ENCODE data around the gene ERMP1. TPM values are rescaled to one million over a fixed set of nuclear protein-coding genes. Genes with fewer than 3 reads are reported as not detected.
"Not testable (repeated sequence)": the region's sequence is repeated elsewhere in the genome, so short reads cannot be mapped to it uniquely, and the experiment has no call there.

ERMP1 gene, protein sequence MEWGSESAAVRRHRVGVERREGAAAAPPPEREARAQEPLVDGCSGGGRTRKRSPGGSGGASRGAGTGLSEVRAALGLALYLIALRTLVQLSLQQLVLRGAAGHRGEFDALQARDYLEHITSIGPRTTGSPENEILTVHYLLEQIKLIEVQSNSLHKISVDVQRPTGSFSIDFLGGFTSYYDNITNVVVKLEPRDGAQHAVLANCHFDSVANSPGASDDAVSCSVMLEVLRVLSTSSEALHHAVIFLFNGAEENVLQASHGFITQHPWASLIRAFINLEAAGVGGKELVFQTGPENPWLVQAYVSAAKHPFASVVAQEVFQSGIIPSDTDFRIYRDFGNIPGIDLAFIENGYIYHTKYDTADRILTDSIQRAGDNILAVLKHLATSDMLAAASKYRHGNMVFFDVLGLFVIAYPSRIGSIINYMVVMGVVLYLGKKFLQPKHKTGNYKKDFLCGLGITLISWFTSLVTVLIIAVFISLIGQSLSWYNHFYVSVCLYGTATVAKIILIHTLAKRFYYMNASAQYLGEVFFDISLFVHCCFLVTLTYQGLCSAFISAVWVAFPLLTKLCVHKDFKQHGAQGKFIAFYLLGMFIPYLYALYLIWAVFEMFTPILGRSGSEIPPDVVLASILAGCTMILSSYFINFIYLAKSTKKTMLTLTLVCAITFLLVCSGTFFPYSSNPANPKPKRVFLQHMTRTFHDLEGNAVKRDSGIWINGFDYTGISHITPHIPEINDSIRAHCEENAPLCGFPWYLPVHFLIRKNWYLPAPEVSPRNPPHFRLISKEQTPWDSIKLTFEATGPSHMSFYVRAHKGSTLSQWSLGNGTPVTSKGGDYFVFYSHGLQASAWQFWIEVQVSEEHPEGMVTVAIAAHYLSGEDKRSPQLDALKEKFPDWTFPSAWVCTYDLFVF
- total RNA-seq: 22.4 and 23.6 TPM in 2 replicates
- 9.2 and 15.9 TPM in 2 replicates for polyA plus RNA-seq

DNA sequence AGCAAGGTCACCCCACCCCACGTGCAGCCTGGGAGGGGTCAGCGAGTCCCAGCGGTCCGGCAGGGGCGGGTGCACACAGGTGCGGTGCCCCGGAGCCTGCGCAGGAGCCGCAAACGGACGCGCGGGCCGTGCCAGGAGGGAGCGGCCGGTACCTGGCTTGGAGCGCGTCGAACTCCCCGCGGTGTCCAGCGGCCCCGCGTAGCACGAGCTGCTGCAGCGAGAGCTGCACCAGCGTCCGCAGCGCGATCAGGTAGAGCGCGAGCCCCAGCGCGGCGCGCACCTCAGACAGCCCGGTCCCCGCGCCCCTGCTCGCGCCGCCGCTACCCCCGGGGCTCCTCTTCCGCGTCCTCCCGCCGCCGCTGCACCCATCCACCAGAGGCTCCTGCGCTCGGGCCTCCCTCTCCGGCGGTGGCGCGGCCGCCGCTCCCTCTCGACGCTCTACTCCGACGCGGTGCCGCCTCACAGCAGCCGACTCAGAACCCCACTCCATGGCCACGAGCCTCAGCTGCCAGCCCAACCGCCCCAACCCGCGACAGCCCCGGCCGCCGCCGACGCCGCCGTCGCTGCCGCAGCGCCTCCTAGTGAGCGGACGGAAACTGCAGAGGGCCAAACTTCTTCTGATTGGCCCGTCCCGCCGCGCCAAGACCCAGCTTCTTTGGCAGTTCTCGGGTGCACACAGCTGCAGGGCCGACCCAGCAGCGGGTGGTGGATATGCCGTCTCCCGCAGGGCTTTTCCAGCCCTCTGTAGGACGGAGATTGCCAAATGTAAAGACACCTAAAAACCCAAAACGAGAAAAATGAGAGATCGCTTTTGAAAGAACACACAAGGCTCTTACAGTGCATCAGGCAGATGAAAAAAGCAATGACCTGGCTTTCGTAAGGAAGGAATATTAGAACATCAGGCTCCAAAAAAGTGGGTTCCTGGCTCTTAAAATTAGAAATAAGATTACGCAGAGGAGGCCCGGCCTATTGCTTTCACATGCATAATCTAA lies at the start of gene ERMP1:
ERMP1 (minus strand) TSS at position 580 of the 992 bp plus-strand sequence; CDS start at position 490, 90 bp downstream.
- DNase-seq (ENCODE audit: low spot score): peak; percentile 92
- Histone ChIP-seq H3K27me3 (no peaks in the 10 kb centered on the region), H3K36me3 (replicated peaks; ENCODE audit: insufficient read depth, low read depth) (no peaks in the 10 kb centered on the region), H2AFZ (peak within 1 kb of the TSS; percentile 77), H3K4me1 (ENCODE audit: insufficient read depth) (peaks cover 14% of the 10 kb centered on the region), H3K4me2 (peak within 1 kb of the TSS; percentile 86), H4K20me1 (ENCODE audit: insufficient read depth, poor library complexity, severe bottlenecking) (no peaks in the 10 kb centered on the region), H3K9me2 (replicated peaks; ENCODE audit: insufficient read depth) (no peaks in the 10 kb centered on the region), H3K79me2 (peaks cover 28% of the 10 kb centered on the region), H3K9me3 (ENCODE audit: low read depth) (no peaks in the 10 kb centered on the region), H3K27ac (peak within 1 kb of the TSS; percentile 75), H3K4me3 (peak within 1 kb of the TSS; percentile 34)
- 3% methylated on average over 70 of the region's 95 CpGs for WGBS (ENCODE audit: low lambda C conversion rate, missing lambda C conversion rate)
- TF ChIP-seq, protein P1, sequence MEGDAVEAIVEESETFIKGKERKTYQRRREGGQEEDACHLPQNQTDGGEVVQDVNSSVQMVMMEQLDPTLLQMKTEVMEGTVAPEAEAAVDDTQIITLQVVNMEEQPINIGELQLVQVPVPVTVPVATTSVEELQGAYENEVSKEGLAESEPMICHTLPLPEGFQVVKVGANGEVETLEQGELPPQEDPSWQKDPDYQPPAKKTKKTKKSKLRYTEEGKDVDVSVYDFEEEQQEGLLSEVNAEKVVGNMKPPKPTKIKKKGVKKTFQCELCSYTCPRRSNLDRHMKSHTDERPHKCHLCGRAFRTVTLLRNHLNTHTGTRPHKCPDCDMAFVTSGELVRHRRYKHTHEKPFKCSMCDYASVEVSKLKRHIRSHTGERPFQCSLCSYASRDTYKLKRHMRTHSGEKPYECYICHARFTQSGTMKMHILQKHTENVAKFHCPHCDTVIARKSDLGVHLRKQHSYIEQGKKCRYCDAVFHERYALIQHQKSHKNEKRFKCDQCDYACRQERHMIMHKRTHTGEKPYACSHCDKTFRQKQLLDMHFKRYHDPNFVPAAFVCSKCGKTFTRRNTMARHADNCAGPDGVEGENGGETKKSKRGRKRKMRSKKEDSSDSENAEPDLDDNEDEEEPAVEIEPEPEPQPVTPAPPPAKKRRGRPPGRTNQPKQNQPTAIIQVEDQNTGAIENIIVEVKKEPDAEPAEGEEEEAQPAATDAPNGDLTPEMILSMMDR (IDR thresholded peaks at IDR 0.05; ENCODE audit: poor library complexity): peak; percentile 98
- TF ChIP-seq EZH2 (IDR thresholded peaks at IDR 0.05; ENCODE audit: borderline replicate concordance): no peak

DNA sequence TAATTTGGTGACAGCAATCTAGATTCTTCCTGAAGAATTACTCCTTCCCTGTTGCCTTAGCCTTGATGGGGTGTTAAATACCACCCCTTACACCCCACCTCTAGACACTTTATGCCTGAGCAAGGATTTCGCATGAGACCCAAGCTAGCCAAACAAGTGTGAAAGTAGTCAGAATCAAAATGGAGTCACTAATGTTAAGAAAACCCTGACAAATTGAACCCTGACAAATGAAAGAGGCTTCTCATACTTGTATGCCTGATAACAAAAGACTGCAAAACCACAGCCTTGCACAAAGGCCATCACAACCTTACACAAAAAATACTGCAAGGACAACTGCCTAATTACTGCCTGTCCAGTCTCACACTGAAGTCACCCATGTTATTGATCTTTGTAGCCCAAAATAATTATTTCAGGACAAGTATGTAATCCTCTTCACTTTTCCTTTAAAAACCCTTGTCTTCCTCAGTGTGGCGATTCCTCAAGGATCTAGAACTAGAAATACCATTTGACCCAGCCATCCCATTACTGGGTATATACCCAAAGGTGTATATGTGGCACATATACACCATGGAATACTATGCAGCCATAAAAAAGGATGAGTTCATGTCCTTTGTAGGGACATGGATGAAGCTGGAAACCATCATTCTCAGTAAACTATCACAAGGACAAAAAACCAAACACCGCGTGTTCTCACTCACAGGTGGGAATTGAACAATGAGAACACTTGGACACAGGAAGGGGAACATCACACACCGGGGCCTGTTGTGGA lies 49.5 kb upstream of the ERMP1 start:
- not testable (repeated sequence) for H2AFZ ChIP-seq; H4K20me1 ChIP-seq (ENCODE audit: insufficient read depth, poor library complexity, severe bottlenecking); H3K27me3 ChIP-seq; H3K36me3 ChIP-seq (replicated peaks; ENCODE audit: insufficient read depth, low read depth); H3K9me3 ChIP-seq (ENCODE audit: low read depth); H3K4me1 ChIP-seq (ENCODE audit: insufficient read depth); DNase-seq (ENCODE audit: low spot score); H3K4me2 ChIP-seq; H3K9me2 ChIP-seq (replicated peaks; ENCODE audit: insufficient read depth); H3K4me3 ChIP-seq; H3K27ac ChIP-seq; H3K79me2 ChIP-seq
- WGBS (ENCODE audit: low lambda C conversion rate, missing lambda C conversion rate): 96% methylated on average over 5 of the region's 5 CpGs

DNA sequence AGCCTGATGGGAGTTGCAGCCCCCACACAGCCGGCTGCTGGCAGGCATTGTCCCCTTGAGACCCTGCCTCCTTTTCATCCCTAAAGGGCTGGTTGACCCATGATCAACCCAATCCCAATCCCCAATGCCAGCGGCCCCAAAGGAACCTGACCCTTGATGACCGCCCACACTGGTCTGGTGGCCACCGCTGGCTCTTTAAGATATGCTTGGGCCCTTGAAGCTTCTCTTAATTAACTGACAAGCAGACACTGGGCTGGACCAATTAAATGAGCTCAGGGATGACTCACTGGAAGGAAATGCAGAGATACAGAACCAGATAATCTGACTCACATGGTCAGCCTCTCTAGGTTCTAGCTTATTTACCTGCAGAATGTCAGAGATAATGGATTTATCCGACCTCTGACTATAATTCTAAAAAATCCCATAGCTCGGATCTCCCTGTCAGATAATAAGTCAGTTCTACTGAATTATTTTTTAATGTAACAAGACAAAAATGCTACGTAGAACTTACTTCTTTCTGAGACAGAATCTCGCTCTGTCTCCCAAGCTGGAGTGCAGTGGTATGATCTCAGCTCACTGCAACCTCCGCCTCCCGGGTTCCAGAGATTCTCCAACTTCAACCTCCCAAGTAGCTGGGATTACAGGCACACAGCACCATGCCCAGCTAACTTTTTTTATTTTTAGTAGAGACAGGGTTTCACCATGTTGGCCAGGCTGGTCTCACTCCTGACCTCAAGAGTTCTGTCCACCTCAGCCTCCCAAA lies 46.7 kb upstream of the ERMP1 start:
- WGBS (ENCODE audit: low lambda C conversion rate, missing lambda C conversion rate): 60% methylated on average over 10 of the region's 10 CpGs
- Histone ChIP-seq H3K36me3 (replicated peaks; ENCODE audit: insufficient read depth, low read depth) (no peaks in the 10 kb centered on the region), H3K27me3 (no peaks in the 10 kb centered on the region), H4K20me1 (ENCODE audit: insufficient read depth, poor library complexity, severe bottlenecking) (no peaks in the 10 kb centered on the region), H3K9me3 (ENCODE audit: low read depth) (no peaks in the 10 kb centered on the region), H3K4me1 (ENCODE audit: insufficient read depth) (no peaks in the 10 kb centered on the region), H2AFZ (no peak overlapping the region), H3K9me2 (replicated peaks; ENCODE audit: insufficient read depth) (no peaks in the 10 kb centered on the region), H3K4me3 (no peak overlapping the region), H3K79me2 (no peaks in the 10 kb centered on the region), H3K27ac (peak overlapping the region; percentile 64), H3K4me2 (no peak overlapping the region)
- TF ChIP-seq EZH2phosphoT487 (IDR thresholded peaks at IDR 0.05; ENCODE audit: low read depth, severe bottlenecking, unreplicated experiment) (no peak), EZH2 (IDR thresholded peaks at IDR 0.05; ENCODE audit: borderline replicate concordance) (no peak)
- TF ChIP-seq, protein P1 (IDR thresholded peaks at IDR 0.05; ENCODE audit: poor library complexity): no peak
- DNase-seq (ENCODE audit: low spot score): peak; percentile 73

Data from hepatocyte (in vitro differentiated cells).